HEK293 (cell line): ENCODE results near the gene BRIX1.

Experiments
- CTCF ChIA-PET: fragments of 350-600 bp; formaldehyde crosslinking; extraction: SDS; loops from one replicate; lab custom pipeline; 2021; ENCODE audit warnings: antibody characterized with exemption; lab: Yijun Ruan, JAX
- POLR2A ChIA-PET: fragments of 300-600 bp; formaldehyde crosslinking; extraction: SDS; loops from one replicate; lab custom pipeline; 2020; ENCODE audit warnings: antibody characterized with exemption, inconsistent platforms; lab: Yijun Ruan, JAX
- H3K27ac ChIP-seq: fragments of 200-500 bp; sonication (Bioruptor generic); 2 replicates; pipeline ENCODE4 v1.5.1; 2014; ENCODE audit warnings: low read depth, low read length, control low read depth, inconsistent platforms; ENCODE audit errors: extremely low read depth
- H3K36me3 ChIP-seq, 2 experiments: fragments of 200-500 bp in 1 of 2; sonication (Bioruptor generic) in 1 of 2; 1 replicate in 1 of 2; 2 replicates in 1 of 2; pipeline ENCODE4 v1.5.1; 2014 to 2017; ENCODE audit warnings: inconsistent platforms in 2 of 2, low read length in 2 of 2; ENCODE audit not compliant: control insufficient read depth in 2 of 2, insufficient read depth in 1 of 2
- H3K4me1 ChIP-seq: fragments of 200-500 bp; sonication (Bioruptor generic); 2 replicates; pipeline ENCODE4 v1.5.1; 2014; ENCODE audit warnings: mild to moderate bottlenecking, low read length, inconsistent platforms; ENCODE audit not compliant: control insufficient read depth, insufficient read depth
- H3K4me3 ChIP-seq: 2 replicates; pipeline ENCODE4 v1.5.1; 2011; ENCODE audit warnings: low read depth, mild to moderate bottlenecking, control low read depth, low read length, moderate library complexity
- H3K9me3 ChIP-seq: fragments of 200-500 bp; sonication (Bioruptor generic); 2 replicates; pipeline ENCODE4 v1.5.1; 2014; ENCODE audit warnings: low read depth, low read length, inconsistent platforms; ENCODE audit not compliant: control insufficient read depth, insufficient read depth
- BCL11A ChIP-seq: fragments of 450-650 bp; formaldehyde crosslinking; IDR thresholded peaks from 2 replicates; pipeline ENCODE4 v1.5.1; 2016; ENCODE audit warnings: low read depth, missing biosample characterization, missing genetic modification characterization
- GLI4 ChIP-seq: fragments of 450-650 bp; formaldehyde crosslinking; IDR thresholded peaks from 2 replicates; pipeline ENCODE4 v1.5.1; 2016; ENCODE audit warnings: missing biosample characterization, missing genetic modification characterization
- GLIS1 ChIP-seq: fragments of 450-650 bp; formaldehyde crosslinking; IDR thresholded peaks from 2 replicates; pipeline ENCODE4 v1.5.1; 2016; ENCODE audit warnings: missing biosample characterization, missing genetic modification characterization
- GLIS2 ChIP-seq: fragments of 450-650 bp; formaldehyde crosslinking; IDR thresholded peaks from 2 replicates; pipeline ENCODE4 v1.5.1; 2016; ENCODE audit warnings: missing biosample characterization, missing genetic modification characterization
- HOXA7 ChIP-seq: sonication (generic); formaldehyde crosslinking; IDR thresholded peaks from 2 replicates; pipeline ENCODE4 v1.8.1; 2022; ENCODE audit warnings: missing genetic modification reagents, borderline replicate concordance
- KLF9 ChIP-seq: fragments of 450-650 bp; formaldehyde crosslinking; IDR thresholded peaks from 2 replicates; pipeline ENCODE4 v1.5.1; 2016; ENCODE audit warnings: missing biosample characterization, missing genetic modification characterization, low read depth
- OSR2 ChIP-seq: fragments of 450-650 bp; formaldehyde crosslinking; IDR thresholded peaks from 2 replicates; pipeline ENCODE4 v1.5.1; 2016; ENCODE audit warnings: missing biosample characterization, missing genetic modification characterization
- PBX3 ChIP-seq: sonication (generic); formaldehyde crosslinking; IDR thresholded peaks from 2 replicates; pipeline ENCODE4 v1.8.1; 2022; ENCODE audit warnings: mild to moderate bottlenecking, moderate library complexity, missing genetic modification reagents
- SALL2 ChIP-seq: fragments of 450-650 bp; formaldehyde crosslinking; IDR thresholded peaks from 2 replicates; pipeline ENCODE4 v1.5.0; 2017; ENCODE audit warnings: missing biosample characterization, mild to moderate bottlenecking, missing genetic modification characterization, borderline replicate concordance
- SP7 ChIP-seq: fragments of 450-650 bp; formaldehyde crosslinking; IDR thresholded peaks from 2 replicates; pipeline ENCODE4 v1.5.1; 2016; ENCODE audit warnings: missing biosample characterization, missing genetic modification characterization
- YY1 ChIP-seq: fragments of 450-650 bp; formaldehyde crosslinking; IDR thresholded peaks from 2 replicates; pipeline ENCODE4 v1.5.1; 2018; ENCODE audit warnings: missing biosample characterization, missing genetic modification characterization
- ZBTB20 ChIP-seq: fragments of 450-650 bp; formaldehyde crosslinking; IDR thresholded peaks from 2 replicates; pipeline ENCODE4 v1.5.1; 2016; ENCODE audit warnings: missing biosample characterization, missing genetic modification characterization
- ZBTB21 ChIP-seq: fragments of 450-650 bp; formaldehyde crosslinking; IDR thresholded peaks from 2 replicates; pipeline ENCODE4 v1.5.1; 2017; ENCODE audit warnings: missing biosample characterization, missing genetic modification characterization
- ZBTB49 ChIP-seq: fragments of 450-650 bp; formaldehyde crosslinking; IDR thresholded peaks from 2 replicates; pipeline ENCODE4 v1.5.1; 2016; ENCODE audit warnings: missing biosample characterization, missing genetic modification characterization, low read depth
- ZBTB6 ChIP-seq: fragments of 450-650 bp; formaldehyde crosslinking; IDR thresholded peaks from 2 replicates; pipeline ENCODE4 v1.5.1; 2017; ENCODE audit warnings: missing biosample characterization, missing genetic modification characterization
- ZFHX2 ChIP-seq: fragments of 450-650 bp; formaldehyde crosslinking; conservative IDR thresholded peaks from 2 replicates; pipeline ENCODE4 v1.5.1; 2016; ENCODE audit warnings: missing biosample characterization, missing genetic modification characterization
- ZNF133 ChIP-seq: fragments of 450-650 bp; formaldehyde crosslinking; IDR thresholded peaks from 2 replicates; pipeline ENCODE4 v1.5.1; 2016; ENCODE audit warnings: missing biosample characterization, missing genetic modification characterization
- ZNF175 ChIP-seq: fragments of 450-650 bp; formaldehyde crosslinking; IDR thresholded peaks from 2 replicates; pipeline ENCODE4 v1.5.1; 2016; ENCODE audit warnings: missing biosample characterization, missing genetic modification characterization
- ZNF184 ChIP-seq: fragments of 450-650 bp; IDR thresholded peaks from 2 replicates; pipeline ENCODE4 v1.5.1; 2018; ENCODE audit warnings: missing biosample characterization, mild to moderate bottlenecking, missing genetic modification characterization
- ZNF223 ChIP-seq: fragments of 450-650 bp; formaldehyde crosslinking; IDR thresholded peaks from 2 replicates; pipeline ENCODE4 v1.5.1; 2016; ENCODE audit warnings: missing biosample characterization, missing genetic modification characterization
- ZNF280C ChIP-seq: fragments of 450-650 bp; formaldehyde crosslinking; IDR thresholded peaks from 2 replicates; pipeline ENCODE4 v1.5.1; 2016; ENCODE audit warnings: missing biosample characterization, missing genetic modification characterization
- ZNF324 ChIP-seq: fragments of 450-650 bp; formaldehyde crosslinking; IDR thresholded peaks from 2 replicates; pipeline ENCODE4 v1.5.1; 2016; ENCODE audit warnings: missing biosample characterization, missing genetic modification characterization
- ZNF335 ChIP-seq: fragments of 450-650 bp; formaldehyde crosslinking; conservative IDR thresholded peaks from 2 replicates; pipeline ENCODE4 v1.5.1; 2016; ENCODE audit warnings: missing biosample characterization, missing genetic modification characterization
- ZNF354C ChIP-seq: fragments of 450-650 bp; formaldehyde crosslinking; IDR thresholded peaks from 2 replicates; pipeline ENCODE4 v1.5.1; 2016; ENCODE audit warnings: missing biosample characterization, missing genetic modification characterization, low read depth, borderline replicate concordance
- ZNF510 ChIP-seq: fragments of 450-650 bp; formaldehyde crosslinking; IDR thresholded peaks from 2 replicates; pipeline ENCODE4 v1.5.1; 2018; ENCODE audit warnings: mild to moderate bottlenecking, missing genetic modification characterization, missing biosample characterization; ENCODE audit not compliant: insufficient replicate concordance
- ZNF610 ChIP-seq: fragments of 450-650 bp; formaldehyde crosslinking; IDR thresholded peaks from 2 replicates; pipeline ENCODE4 v1.5.1; 2016; ENCODE audit warnings: missing biosample characterization, missing genetic modification characterization, borderline replicate concordance
- ZNF654 ChIP-seq: fragments of 450-650 bp; formaldehyde crosslinking; IDR thresholded peaks from 2 replicates; pipeline ENCODE4 v1.5.1; 2016; ENCODE audit warnings: low read depth, missing biosample characterization, missing genetic modification characterization
- ZNF660 ChIP-seq: fragments of 450-650 bp; IDR thresholded peaks from 2 replicates; pipeline ENCODE4 v1.5.1; 2018; ENCODE audit warnings: missing biosample characterization, mild to moderate bottlenecking, missing genetic modification characterization
- ZNF670 ChIP-seq: fragments of 450-650 bp; formaldehyde crosslinking; IDR thresholded peaks from 2 replicates; pipeline ENCODE4 v1.5.1; 2016; ENCODE audit warnings: missing biosample characterization, missing genetic modification characterization, low read depth
- ZNF785 ChIP-seq: fragments of 450-650 bp; formaldehyde crosslinking; IDR thresholded peaks from 2 replicates; pipeline ENCODE4 v1.5.1; 2016; ENCODE audit warnings: missing biosample characterization, missing genetic modification characterization
- ZNF837 ChIP-seq: fragments of 450-650 bp; formaldehyde crosslinking; IDR thresholded peaks from 2 replicates; pipeline ENCODE4 v1.5.1; 2016; ENCODE audit warnings: missing biosample characterization, missing genetic modification characterization
- ZSCAN16 ChIP-seq: fragments of 450-650 bp; formaldehyde crosslinking; IDR thresholded peaks from 2 replicates; pipeline ENCODE4 v1.5.1; 2016; ENCODE audit warnings: missing biosample characterization, missing genetic modification characterization
- ZSCAN23 ChIP-seq: fragments of 450-650 bp; formaldehyde crosslinking; IDR thresholded peaks from 2 replicates; pipeline ENCODE4 v1.5.1; 2016; ENCODE audit warnings: missing biosample characterization, missing genetic modification characterization

The BRIX1 gene

GRCh38 chr5:34915139-34915855 is at the start of gene BRIX1, which contains the start of gene RAD1:
TSS of gene BRIX1 (plus strand) at chr5:34915711. CDS start at chr5:34915739, 28 bp downstream.
TSS of gene RAD1 (minus strand) at chr5:34915504. CDS start at chr5:34914892, 612 bp downstream.
- POLR2A ChIA-PET: interaction anchor here (0.6 to 6.1 kb wide), 26 partner anchors 9 to 429 kb away, joined by 3 to 152 read pairs (median 5); partner anchors contain the start of genes DNAJC21, RAI14 and TTC23L
- peaks cover 6% of the 10 kb centered on the region; the same call in 1 of the 2 replicates for H3K4me1 ChIP-seq
- peak within 1 kb of the TSS; percentile 95 for H3K27ac ChIP-seq
- peak within 1 kb of the TSS; percentile 78 for H3K4me3 ChIP-seq
- no peaks in the 10 kb centered on the region for H3K9me3 ChIP-seq
- peaks cover 41 to 44% of the 10 kb centered on the region in 2 experiments for H3K36me3 ChIP-seq
- CTCF ChIA-PET: interaction anchor here (0.6 to 2.8 kb wide), 8 partner anchors 8 to 440 kb away, joined by 3 to 8 read pairs (median 6); no protein-coding TSS in a partner anchor
- no peak for TF ChIP-seq GLIS1
- no peak for TF ChIP-seq ZNF785 (tag by site-specific recombination)
- TF ChIP-seq ZNF184 (tag by site-specific recombination): no peak
- peak; percentile 69; the same call in 1 of the 2 replicates for TF ChIP-seq ZNF324 (tag by site-specific recombination)
- peak; percentile 92 for TF ChIP-seq ZBTB20 (tag by site-specific recombination)
- TF ChIP-seq GLIS2 (tag by site-specific recombination): no peak; the same call in 1 of the 2 replicates
- no peak for TF ChIP-seq ZNF837 (tag by site-specific recombination)
- TF ChIP-seq KLF9 (tag by site-specific recombination): peak; percentile 79
- no peak for TF ChIP-seq ZNF280C (tag by site-specific recombination)
- no peak for TF ChIP-seq ZNF175
- TF ChIP-seq ZNF335: peak; percentile 76
- peak; percentile 84 for TF ChIP-seq PBX3 (CRISPR knock-in tag)
- TF ChIP-seq GLI4 (tag by site-specific recombination): 0 out of 2 replicates have a peak, but pooled peaks have one; percentile 36
- peak; percentile 87 for TF ChIP-seq SP7 (tag by site-specific recombination)
- TF ChIP-seq ZBTB6 (tag by site-specific recombination): no peak
- no peak for TF ChIP-seq ZBTB49 (tag by site-specific recombination)
- no peak for TF ChIP-seq ZNF654 (tag by site-specific recombination)
- no peak for TF ChIP-seq ZBTB21 (tag by site-specific recombination)
- TF ChIP-seq OSR2: peak; percentile 29; the same call in 1 of the 2 replicates
- TF ChIP-seq ZSCAN23 (tag by site-specific recombination): no peak
- TF ChIP-seq HOXA7 (CRISPR knock-in tag): no peak
- no peak for TF ChIP-seq ZNF223 (tag by site-specific recombination)
- no peak for TF ChIP-seq ZNF133
- TF ChIP-seq ZNF610 (tag by site-specific recombination): peak; percentile 79; the same call in 1 of the 2 replicates
- TF ChIP-seq ZNF670 (tag by site-specific recombination): no peak
- no peak for TF ChIP-seq ZNF354C
- TF ChIP-seq ZNF510 (tag by site-specific recombination): no peak
- TF ChIP-seq ZNF660: peak; percentile 63
- TF ChIP-seq ZSCAN16 (tag by site-specific recombination): no peak
- no peak for TF ChIP-seq BCL11A (tag by site-specific recombination)
- TF ChIP-seq SALL2 (tag by site-specific recombination): no peak
- TF ChIP-seq ZFHX2: peak; percentile 95
- TF ChIP-seq YY1 (tag by site-specific recombination): peak; percentile 97
